HEK293 (cell line): ENCODE data around the gene PEX26.

Source experiments
- CTCF ChIP-seq: fragments of 450-650 bp; formaldehyde crosslinking; IDR thresholded peaks from 2 replicates; pipeline ENCODE4 v1.5.1; 2016; ENCODE audit warnings: missing biosample characterization, missing genetic modification characterization
- FEZF1 ChIP-seq: fragments of 450-650 bp; formaldehyde crosslinking; IDR thresholded peaks from 2 replicates; pipeline ENCODE4 v1.5.1; 2016; ENCODE audit warnings: missing biosample characterization, missing genetic modification characterization
- SALL2 ChIP-seq: fragments of 450-650 bp; formaldehyde crosslinking; IDR thresholded peaks from 2 replicates; pipeline ENCODE4 v1.5.0; 2017; ENCODE audit warnings: missing biosample characterization, mild to moderate bottlenecking, missing genetic modification characterization, borderline replicate concordance
- SP7 ChIP-seq: fragments of 450-650 bp; formaldehyde crosslinking; IDR thresholded peaks from 2 replicates; pipeline ENCODE4 v1.5.1; 2016; ENCODE audit warnings: missing biosample characterization, missing genetic modification characterization
- YY1 ChIP-seq: fragments of 450-650 bp; formaldehyde crosslinking; IDR thresholded peaks from 2 replicates; pipeline ENCODE4 v1.5.1; 2018; ENCODE audit warnings: missing biosample characterization, missing genetic modification characterization
- ZBTB20 ChIP-seq: fragments of 450-650 bp; formaldehyde crosslinking; IDR thresholded peaks from 2 replicates; pipeline ENCODE4 v1.5.1; 2016; ENCODE audit warnings: missing biosample characterization, missing genetic modification characterization
- ZEB2 ChIP-seq: fragments of 450-650 bp; formaldehyde crosslinking; IDR thresholded peaks from 2 replicates; pipeline ENCODE4 v1.5.1; 2016; ENCODE audit warnings: missing biosample characterization, missing genetic modification characterization
- ZNF239 ChIP-seq: fragments of 450-650 bp; formaldehyde crosslinking; IDR thresholded peaks from 2 replicates; pipeline ENCODE4 v1.5.1; 2016; ENCODE audit warnings: missing biosample characterization, missing genetic modification characterization

GRCh38 chr22:18108187-18108586, 30.4 kb downstream of the PEX26 start:
- TF ChIP-seq ZEB2 (tag by site-specific recombination) = no peak
- no peak for TF ChIP-seq ZNF239
- TF ChIP-seq CTCF (tag by site-specific recombination) = no peak
- no peak for TF ChIP-seq YY1 (tag by site-specific recombination)
- TF ChIP-seq FEZF1 (tag by site-specific recombination) = no peak
- no peak for TF ChIP-seq SP7 (tag by site-specific recombination)
- TF ChIP-seq SALL2 (tag by site-specific recombination) = no peak
- no peak for TF ChIP-seq ZBTB20 (tag by site-specific recombination)
